GM20000 (cell line): ENCODE measurements around the gene YWHAH.

ENCODE experiments used
- DNase-seq: peaks from one replicate; pipeline ENCODE4 v3.0.0; 2012; ENCODE audit warnings: low spot score
- TF ChIP-seq, protein P1 (sequence below): IDR thresholded peaks from 2 replicates; pipeline ENCODE4 v1.5.1; 2012; ENCODE audit warnings: mild to moderate bottlenecking, control low read depth; ENCODE audit errors: extremely low read depth, missing control alignments

YWHAH gene

GRCh38 chr22:32005453-32005852, 61.1 kb downstream of the YWHAH start:
- TF ChIP-seq, protein P1, sequence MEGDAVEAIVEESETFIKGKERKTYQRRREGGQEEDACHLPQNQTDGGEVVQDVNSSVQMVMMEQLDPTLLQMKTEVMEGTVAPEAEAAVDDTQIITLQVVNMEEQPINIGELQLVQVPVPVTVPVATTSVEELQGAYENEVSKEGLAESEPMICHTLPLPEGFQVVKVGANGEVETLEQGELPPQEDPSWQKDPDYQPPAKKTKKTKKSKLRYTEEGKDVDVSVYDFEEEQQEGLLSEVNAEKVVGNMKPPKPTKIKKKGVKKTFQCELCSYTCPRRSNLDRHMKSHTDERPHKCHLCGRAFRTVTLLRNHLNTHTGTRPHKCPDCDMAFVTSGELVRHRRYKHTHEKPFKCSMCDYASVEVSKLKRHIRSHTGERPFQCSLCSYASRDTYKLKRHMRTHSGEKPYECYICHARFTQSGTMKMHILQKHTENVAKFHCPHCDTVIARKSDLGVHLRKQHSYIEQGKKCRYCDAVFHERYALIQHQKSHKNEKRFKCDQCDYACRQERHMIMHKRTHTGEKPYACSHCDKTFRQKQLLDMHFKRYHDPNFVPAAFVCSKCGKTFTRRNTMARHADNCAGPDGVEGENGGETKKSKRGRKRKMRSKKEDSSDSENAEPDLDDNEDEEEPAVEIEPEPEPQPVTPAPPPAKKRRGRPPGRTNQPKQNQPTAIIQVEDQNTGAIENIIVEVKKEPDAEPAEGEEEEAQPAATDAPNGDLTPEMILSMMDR: no peak
- no peak for DNase-seq
